Smooth muscle cell (in vitro differentiated cells): ENCODE results near the gene HMCN2. TPM values are rescaled to one million over a fixed set of nuclear protein-coding genes. Genes with fewer than 3 reads are reported as not detected.

Experiments used
- DNase-seq: peaks from one replicate; lab custom pipeline; 2025; ENCODE audit not compliant: unreplicated experiment; lab: John Stamatoyannopoulos, UW
- H2AFZ ChIP-seq: fragments of 200-600 bp; sonication (generic); 2 replicates; pipeline ENCODE4 v1.6.0; 2016; ENCODE audit warnings: antibody characterized with exemption, low read depth, mild to moderate bottlenecking
- H3F3A ChIP-seq: fragments of 200-600 bp; sonication (generic); 2 replicates; pipeline ENCODE4 v1.6.0; 2017; ENCODE audit warnings: antibody characterized with exemption, low read depth
- H3K27ac ChIP-seq: fragments of 200-600 bp; sonication (generic); 2 replicates; pipeline ENCODE4 v1.5.1; 2016; ENCODE audit warnings: low read depth, mild to moderate bottlenecking
- H3K27me3 ChIP-seq: fragments of 200-600 bp; sonication (generic); 2 replicates; pipeline ENCODE4 v1.6.1; 2016; ENCODE audit warnings: low read depth, mild to moderate bottlenecking
- H3K36me3 ChIP-seq: fragments of 200-600 bp; sonication (generic); 2 replicates; pipeline ENCODE4 v1.5.1; 2016; ENCODE audit warnings: low read depth
- H3K4me1 ChIP-seq: fragments of 200-600 bp; sonication (generic); 2 replicates; pipeline ENCODE4 v1.5.1; 2016; ENCODE audit warnings: low read depth
- H3K4me2 ChIP-seq: fragments of 200-600 bp; sonication (generic); 2 replicates; pipeline ENCODE4 v1.6.0; 2016; ENCODE audit warnings: mild to moderate bottlenecking
- H3K4me3 ChIP-seq: fragments of 200-600 bp; sonication (generic); 2 replicates; pipeline ENCODE4 v1.5.1; 2016; ENCODE audit warnings: mild to moderate bottlenecking
- H3K79me2 ChIP-seq: fragments of 200-600 bp; sonication (generic); 2 replicates; pipeline ENCODE4 v1.6.0; 2016; ENCODE audit warnings: low read depth, mild to moderate bottlenecking
- H3K9ac ChIP-seq: fragments of 200-600 bp; sonication (generic); 2 replicates; pipeline ENCODE4 v1.6.0; 2016; ENCODE audit warnings: low read depth
- H3K9me3 ChIP-seq: fragments of 200-600 bp; sonication (generic); replicated peaks from 2 replicates; pipeline ENCODE4 v1.5.1; 2016; ENCODE audit warnings: low read depth
- H4K20me1 ChIP-seq: fragments of 200-600 bp; sonication (generic); 2 replicates; pipeline ENCODE4 v1.6.0; 2016; ENCODE audit warnings: low read depth
- WGBS: methylation state at CpG from one replicate; pipeline ENCODE4 v1.1.7; 2016; ENCODE audit warnings: low lambda C conversion rate; 5-methylcytosine and 5-hydroxymethylcytosine counted together
- polyA plus RNA-seq: library from polyadenylated mRNA; unstranded; fragments of >200 nt; fragmentation: Nextera tagmentation; extraction: Ambion mirVana; gene quantifications from 2 replicates; pipeline ENCODE4 v1.2.1, GENCODE V29; 2016
- total RNA-seq: library from RNA; depleted of rRNA; stranded (reverse); fragments of >200 nt; gene quantifications from 2 replicates; pipeline ENCODE4 v1.2.3, GENCODE V29; 2014
- TF ChIP-seq, protein P1 (sequence below): fragments of 200-600 bp; sonication (generic); IDR thresholded peaks from 2 replicates; pipeline ENCODE4 v1.5.1; 2017; ENCODE audit warnings: borderline replicate concordance, mild to moderate bottlenecking, antibody characterized with exemption; ENCODE audit not compliant: insufficient read depth, poor library complexity, severe bottlenecking

The HMCN2 gene
- total and polyA plus RNA-seq, 2 experiments from 2014 or later, result under 0.01 TPM; not detected in 1

DNA sequence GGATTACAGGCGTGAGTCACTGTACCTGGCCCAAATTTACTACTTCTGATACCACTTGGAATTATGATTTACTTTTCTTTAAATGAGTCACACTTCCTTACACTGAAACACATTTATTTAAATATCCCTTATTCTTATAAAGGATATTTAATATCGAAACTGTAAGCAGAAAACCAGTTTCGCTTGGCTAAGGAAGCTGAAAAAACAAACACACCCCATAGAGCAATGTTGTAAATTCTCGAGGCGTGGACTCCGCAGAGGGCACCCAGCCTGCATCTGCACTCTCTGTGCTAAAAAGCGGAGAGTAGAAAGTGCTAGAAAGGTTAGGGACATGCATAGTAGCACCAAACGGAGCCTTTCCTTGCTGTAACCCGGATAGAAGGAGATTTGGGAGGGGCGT lies 86.5 kb downstream of the HMCN2 start:
- Histone ChIP-seq H3F3A (no peaks in the 10 kb centered on the region), H3K4me3 (no peak overlapping the region), H3K27me3 (no peaks in the 10 kb centered on the region), H2AFZ (no peak overlapping the region), H3K79me2 (no peaks in the 10 kb centered on the region), H3K4me1 (no peaks in the 10 kb centered on the region), H3K9me3 (no peaks in the 10 kb centered on the region), H3K9ac (no peak overlapping the region), H3K4me2 (no peak overlapping the region), H4K20me1 (no peaks in the 10 kb centered on the region), H3K36me3 (no peaks in the 10 kb centered on the region), H3K27ac (no peak overlapping the region)
- DNase-seq, result no peak
- TF ChIP-seq, protein P1, sequence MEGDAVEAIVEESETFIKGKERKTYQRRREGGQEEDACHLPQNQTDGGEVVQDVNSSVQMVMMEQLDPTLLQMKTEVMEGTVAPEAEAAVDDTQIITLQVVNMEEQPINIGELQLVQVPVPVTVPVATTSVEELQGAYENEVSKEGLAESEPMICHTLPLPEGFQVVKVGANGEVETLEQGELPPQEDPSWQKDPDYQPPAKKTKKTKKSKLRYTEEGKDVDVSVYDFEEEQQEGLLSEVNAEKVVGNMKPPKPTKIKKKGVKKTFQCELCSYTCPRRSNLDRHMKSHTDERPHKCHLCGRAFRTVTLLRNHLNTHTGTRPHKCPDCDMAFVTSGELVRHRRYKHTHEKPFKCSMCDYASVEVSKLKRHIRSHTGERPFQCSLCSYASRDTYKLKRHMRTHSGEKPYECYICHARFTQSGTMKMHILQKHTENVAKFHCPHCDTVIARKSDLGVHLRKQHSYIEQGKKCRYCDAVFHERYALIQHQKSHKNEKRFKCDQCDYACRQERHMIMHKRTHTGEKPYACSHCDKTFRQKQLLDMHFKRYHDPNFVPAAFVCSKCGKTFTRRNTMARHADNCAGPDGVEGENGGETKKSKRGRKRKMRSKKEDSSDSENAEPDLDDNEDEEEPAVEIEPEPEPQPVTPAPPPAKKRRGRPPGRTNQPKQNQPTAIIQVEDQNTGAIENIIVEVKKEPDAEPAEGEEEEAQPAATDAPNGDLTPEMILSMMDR, result no peak
- 90% methylated on average over 10 of the region's 10 CpGs for WGBS

DNA sequence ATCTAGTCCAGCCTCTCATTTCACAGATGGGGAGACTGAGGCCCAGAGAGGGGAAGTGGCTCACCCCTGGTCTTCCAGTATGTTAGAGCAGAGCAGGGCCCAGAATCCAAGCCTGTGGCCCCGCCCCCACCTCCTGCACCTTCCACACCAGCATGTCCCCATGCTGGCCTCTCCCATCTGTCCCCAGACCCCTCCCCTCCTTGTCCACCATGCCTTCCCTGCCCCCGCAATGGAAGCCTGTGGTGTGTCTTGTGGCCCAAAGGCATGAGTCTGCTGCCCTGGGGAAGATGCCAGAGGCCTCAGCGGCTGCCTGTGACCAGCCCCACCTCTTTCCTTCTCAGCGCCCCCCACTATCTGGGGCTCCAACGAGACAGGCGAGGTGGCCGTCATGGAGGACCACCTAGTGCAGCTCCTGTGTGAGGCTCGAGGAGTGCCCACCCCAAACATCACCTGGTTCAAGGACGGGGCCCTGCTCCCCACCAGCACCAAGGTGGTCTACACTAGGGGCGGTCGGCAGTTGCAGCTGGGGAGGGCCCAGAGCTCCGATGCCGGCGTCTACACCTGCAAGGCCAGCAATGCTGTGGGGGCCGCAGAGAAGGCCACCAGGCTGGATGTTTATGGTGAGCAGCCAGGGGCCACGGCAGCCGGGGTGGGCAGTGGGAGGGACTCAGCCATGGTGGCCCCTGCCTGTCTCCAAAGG lies 87.2 kb downstream of the HMCN2 start:
- Histone ChIP-seq H3K9ac (no peak overlapping the region), H3F3A (no peaks in the 10 kb centered on the region), H3K27me3 (no peaks in the 10 kb centered on the region), H2AFZ (no peak overlapping the region), H4K20me1 (no peaks in the 10 kb centered on the region), H3K4me3 (no peak overlapping the region), H3K79me2 (no peaks in the 10 kb centered on the region), H3K9me3 (no peaks in the 10 kb centered on the region), H3K36me3 (no peaks in the 10 kb centered on the region), H3K4me1 (no peaks in the 10 kb centered on the region), H3K4me2 (no peak overlapping the region), H3K27ac (no peak overlapping the region)
- no peak for DNase-seq
- TF ChIP-seq, protein P1, result no peak
- WGBS, result 95% methylated on average over 16 of the region's 17 CpGs

DNA sequence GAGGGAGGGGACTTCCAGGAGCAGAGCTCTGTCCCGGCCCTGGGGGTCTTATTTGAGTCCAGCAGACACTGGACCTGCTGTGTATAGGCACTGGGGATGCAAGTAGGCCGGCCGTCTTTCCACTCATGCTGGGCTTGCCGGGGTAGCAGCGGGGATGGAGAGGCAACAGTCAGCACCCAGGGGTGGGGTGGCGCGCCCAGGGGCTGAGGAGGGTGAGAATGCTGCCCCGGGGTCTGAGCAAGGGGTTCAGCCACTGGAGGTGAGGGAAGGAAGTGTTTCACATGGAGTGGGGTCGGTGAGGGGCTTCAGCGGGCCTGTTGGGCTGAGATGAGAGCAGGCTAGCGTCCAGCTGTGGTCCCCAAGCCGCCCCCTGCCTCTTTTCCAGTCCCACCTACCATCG lies 88.8 kb downstream of the HMCN2 start:
- Histone ChIP-seq H3K36me3 (no peaks in the 10 kb centered on the region), H3K79me2 (no peaks in the 10 kb centered on the region), H3F3A (no peaks in the 10 kb centered on the region), H3K9ac (no peak overlapping the region), H3K4me1 (no peaks in the 10 kb centered on the region), H3K9me3 (no peaks in the 10 kb centered on the region), H2AFZ (no peak overlapping the region), H3K4me2 (no peak overlapping the region), H3K27ac (no peak overlapping the region), H3K4me3 (no peak overlapping the region), H3K27me3 (no peaks in the 10 kb centered on the region), H4K20me1 (no peaks in the 10 kb centered on the region)
- DNase-seq, result no peak
- 86% methylated on average over 11 of the region's 13 CpGs for WGBS
- TF ChIP-seq, protein P1, result no peak

DNA sequence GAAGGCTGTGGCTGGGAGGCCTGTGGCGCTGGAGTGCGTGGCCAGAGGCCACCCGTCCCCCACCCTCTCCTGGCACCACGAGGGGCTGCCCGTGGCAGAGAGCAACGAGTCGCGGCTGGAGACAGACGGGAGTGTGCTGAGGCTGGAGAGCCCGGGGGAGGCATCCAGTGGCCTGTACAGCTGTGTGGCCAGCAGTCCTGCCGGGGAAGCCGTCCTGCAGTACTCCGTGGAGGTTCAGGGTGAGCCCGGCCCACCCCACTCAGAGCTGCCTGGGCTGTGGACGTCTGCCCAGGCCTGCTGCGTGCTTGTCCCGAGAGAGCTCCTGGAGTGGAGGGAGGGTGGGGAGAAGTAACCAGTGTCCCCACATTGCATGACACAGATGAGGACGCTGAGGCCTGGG lies 89.2 kb downstream of the HMCN2 start:
- Histone ChIP-seq H3F3A (no peaks in the 10 kb centered on the region), H3K4me1 (no peaks in the 10 kb centered on the region), H3K27ac (no peak overlapping the region), H4K20me1 (no peaks in the 10 kb centered on the region), H3K9me3 (no peaks in the 10 kb centered on the region), H3K4me2 (no peak overlapping the region), H3K4me3 (no peak overlapping the region), H3K79me2 (no peaks in the 10 kb centered on the region), H3K36me3 (no peaks in the 10 kb centered on the region), H3K27me3 (no peaks in the 10 kb centered on the region), H2AFZ (no peak overlapping the region), H3K9ac (no peak overlapping the region)
- 97% methylated on average over 17 of the region's 18 CpGs for WGBS
- no peak for DNase-seq
- TF ChIP-seq, protein P1, result no peak
